Measurements from ENCODE around the gene JOSD1.

DNA sequence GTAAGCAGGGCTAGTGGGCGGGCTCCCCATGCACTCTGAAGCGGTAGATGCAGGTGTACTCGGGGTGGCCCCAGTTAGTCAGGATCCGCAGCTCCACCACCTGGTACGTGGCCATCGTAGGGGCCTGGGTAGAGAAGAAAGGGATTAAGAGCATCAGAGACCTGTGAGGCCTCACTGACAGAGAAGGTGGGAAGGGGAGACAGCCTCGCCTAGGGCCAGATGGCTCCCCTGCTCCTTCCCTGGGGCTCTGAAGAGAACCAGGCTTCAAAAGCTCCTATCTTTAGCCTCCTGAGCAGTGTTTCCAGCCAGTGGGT is 35.5 kb upstream of the JOSD1 start:
- TF ChIP-seq, protein P1, sequence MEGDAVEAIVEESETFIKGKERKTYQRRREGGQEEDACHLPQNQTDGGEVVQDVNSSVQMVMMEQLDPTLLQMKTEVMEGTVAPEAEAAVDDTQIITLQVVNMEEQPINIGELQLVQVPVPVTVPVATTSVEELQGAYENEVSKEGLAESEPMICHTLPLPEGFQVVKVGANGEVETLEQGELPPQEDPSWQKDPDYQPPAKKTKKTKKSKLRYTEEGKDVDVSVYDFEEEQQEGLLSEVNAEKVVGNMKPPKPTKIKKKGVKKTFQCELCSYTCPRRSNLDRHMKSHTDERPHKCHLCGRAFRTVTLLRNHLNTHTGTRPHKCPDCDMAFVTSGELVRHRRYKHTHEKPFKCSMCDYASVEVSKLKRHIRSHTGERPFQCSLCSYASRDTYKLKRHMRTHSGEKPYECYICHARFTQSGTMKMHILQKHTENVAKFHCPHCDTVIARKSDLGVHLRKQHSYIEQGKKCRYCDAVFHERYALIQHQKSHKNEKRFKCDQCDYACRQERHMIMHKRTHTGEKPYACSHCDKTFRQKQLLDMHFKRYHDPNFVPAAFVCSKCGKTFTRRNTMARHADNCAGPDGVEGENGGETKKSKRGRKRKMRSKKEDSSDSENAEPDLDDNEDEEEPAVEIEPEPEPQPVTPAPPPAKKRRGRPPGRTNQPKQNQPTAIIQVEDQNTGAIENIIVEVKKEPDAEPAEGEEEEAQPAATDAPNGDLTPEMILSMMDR (conservative IDR thresholded peaks at IDR 0.05 in 1 of 2, IDR thresholded peaks at IDR 0.05 in 1 of 2; ENCODE audit: low read depth in 1 of 2, low read length in 2 of 2), result no peak
- TF ChIP-seq EZH2 (IDR thresholded peaks at IDR 0.05; ENCODE audit: low read length, missing control alignments), result no peak
